ENCODE measurements around the gene PDE11A. TPM values are rescaled to one million over a fixed set of nuclear protein-coding genes. Genes with fewer than 3 reads are reported as not detected.

Gene PDE11A
- total and polyA plus RNA-seq, 12 donors: 0.26 to 2.9 (median 0.58) TPM

- TF ChIP-seq, protein P1, sequence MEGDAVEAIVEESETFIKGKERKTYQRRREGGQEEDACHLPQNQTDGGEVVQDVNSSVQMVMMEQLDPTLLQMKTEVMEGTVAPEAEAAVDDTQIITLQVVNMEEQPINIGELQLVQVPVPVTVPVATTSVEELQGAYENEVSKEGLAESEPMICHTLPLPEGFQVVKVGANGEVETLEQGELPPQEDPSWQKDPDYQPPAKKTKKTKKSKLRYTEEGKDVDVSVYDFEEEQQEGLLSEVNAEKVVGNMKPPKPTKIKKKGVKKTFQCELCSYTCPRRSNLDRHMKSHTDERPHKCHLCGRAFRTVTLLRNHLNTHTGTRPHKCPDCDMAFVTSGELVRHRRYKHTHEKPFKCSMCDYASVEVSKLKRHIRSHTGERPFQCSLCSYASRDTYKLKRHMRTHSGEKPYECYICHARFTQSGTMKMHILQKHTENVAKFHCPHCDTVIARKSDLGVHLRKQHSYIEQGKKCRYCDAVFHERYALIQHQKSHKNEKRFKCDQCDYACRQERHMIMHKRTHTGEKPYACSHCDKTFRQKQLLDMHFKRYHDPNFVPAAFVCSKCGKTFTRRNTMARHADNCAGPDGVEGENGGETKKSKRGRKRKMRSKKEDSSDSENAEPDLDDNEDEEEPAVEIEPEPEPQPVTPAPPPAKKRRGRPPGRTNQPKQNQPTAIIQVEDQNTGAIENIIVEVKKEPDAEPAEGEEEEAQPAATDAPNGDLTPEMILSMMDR (IDR thresholded peaks at IDR 0.05): no peak
- TF ChIP-seq POLR2A (IDR thresholded peaks at IDR 0.05): no peak
- H3K36me3 ChIP-seq (replicated peaks in 1 of 2): no peaks in the 10 kb centered on the region
- H3K4me1 ChIP-seq (replicated peaks in 1 of 2): peaks cover 9 to 27% of the 10 kb centered on the region in 2 donors
- H3K27ac ChIP-seq: no peak overlapping the region
- H3K4me3 ChIP-seq: no peak overlapping the region
- no peaks in the 10 kb centered on the region for H3K27me3 ChIP-seq
- no peak for DNase-seq
- 83 to 91% (median 87%) methylated on average over 2 of the region's 2 CpGs for WGBS, 4 donors
- H3K9me3 ChIP-seq (replicated peaks in 1 of 3): no peaks in the 10 kb centered on the region
- intact Hi-C loops (cut with DNase I): loop anchor here (5.0 to 10.0 kb wide), 3 partner anchors 115 to 263 kb away; no protein-coding TSS in a partner anchor
Measured at GRCh38 chr2:177599956-177600355, 472.6 kb downstream of the PDE11A start.

GRCh38 chr2:177599139-177599688 lies 473.4 kb downstream of the PDE11A start:
- no peak for DNase-seq
- 61 to 72% (median 66%) methylated on average over 3 of the region's 3 CpGs for WGBS, 4 donors
- no peak overlapping the region for H3K4me3 ChIP-seq
- no peak overlapping the region for H3K27ac ChIP-seq
- no peaks in the 10 kb centered on the region for H3K36me3 ChIP-seq (replicated peaks in 1 of 2)
- TF ChIP-seq, protein P1 (IDR thresholded peaks at IDR 0.05): no peak
- TF ChIP-seq POLR2A (IDR thresholded peaks at IDR 0.05): no peak
- no peaks in the 10 kb centered on the region for H3K9me3 ChIP-seq (replicated peaks in 1 of 3)
- H3K27me3 ChIP-seq: no peaks in the 10 kb centered on the region
- intact Hi-C loops (cut with DNase I): no loop called here
- H3K4me1 ChIP-seq (replicated peaks in 1 of 2): peaks cover 9 to 21% of the 10 kb centered on the region in 2 donors

- Histone ChIP-seq H3K9me3 (replicated peaks in 1 of 3) (no peaks in the 10 kb centered on the region), H3K4me3 (no peak overlapping the region), H3K27me3 (no peaks in the 10 kb centered on the region), H3K27ac (no peak overlapping the region), H3K4me1 (replicated peaks in 1 of 2) (peaks cover 9 to 21% of the 10 kb centered on the region in 2 donors), H3K36me3 (replicated peaks in 1 of 2) (no peaks in the 10 kb centered on the region)
- no peak for DNase-seq
- no peak for TF ChIP-seq POLR2A (IDR thresholded peaks at IDR 0.05)
- TF ChIP-seq, protein P1 (IDR thresholded peaks at IDR 0.05): no peak
- WGBS, 4 donors: 57 to 64% (median 61%) methylated on average over 4 of the region's 4 CpGs
- intact Hi-C loops (cut with DNase I): no loop called here
Measured at GRCh38 chr2:177598326-177599138, 474.0 kb downstream of the PDE11A start.

DNA sequence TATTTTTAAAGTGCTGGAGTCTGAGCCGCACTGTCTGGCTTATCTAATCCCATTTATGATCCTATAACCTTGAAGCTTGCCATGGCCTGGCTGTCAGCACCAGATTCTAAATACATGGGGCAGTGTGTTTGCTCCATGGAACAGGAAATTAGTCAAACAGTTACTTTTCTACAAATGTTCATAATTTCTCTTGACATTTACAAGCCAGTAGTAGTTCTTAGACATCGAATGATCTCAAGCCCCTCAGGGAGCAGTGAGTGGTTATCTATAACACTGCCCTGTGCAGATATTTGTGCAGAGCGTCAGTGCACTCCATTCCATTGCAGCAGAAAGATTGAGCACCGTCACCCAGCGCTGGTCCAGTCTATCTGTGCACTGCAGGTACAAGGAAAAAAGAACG lies 474.8 kb downstream of the PDE11A start:
- TF ChIP-seq, protein P1 (IDR thresholded peaks at IDR 0.05): no peak
- TF ChIP-seq POLR2A (IDR thresholded peaks at IDR 0.05): no peak
- no peak overlapping the region for H3K4me3 ChIP-seq
- 20 to 44% (median 39%) methylated on average over 6 of the region's 6 CpGs for WGBS, 4 donors
- no peaks in the 10 kb centered on the region for H3K27me3 ChIP-seq
- H3K4me1 ChIP-seq (replicated peaks in 1 of 2): peaks cover 9 to 17% of the 10 kb centered on the region in 2 donors
- no peaks in the 10 kb centered on the region for H3K36me3 ChIP-seq (replicated peaks in 1 of 2)
- intact Hi-C loops (cut with DNase I): no loop called here
- peak in 3 of 7 donors; percentile 14 to 25 (median 23) for DNase-seq
- H3K27ac ChIP-seq: no peak overlapping the region
- no peaks in the 10 kb centered on the region for H3K9me3 ChIP-seq (replicated peaks in 1 of 3)

All from adrenal gland (tissue), 12 donors.